ENCODE measurements around the gene SYCE1. TPM values are rescaled to one million over a fixed set of nuclear protein-coding genes. Genes with fewer than 3 reads are reported as not detected.
"Not testable (repeated sequence)": the region's sequence is repeated elsewhere in the genome, so short reads cannot be mapped to it uniquely, and the experiment has no call there.

SYCE1 gene
- total and polyA plus RNA-seq, 8 donors: 0.45 to 1.7 (median 0.50) TPM; not detected in 5

DNA sequence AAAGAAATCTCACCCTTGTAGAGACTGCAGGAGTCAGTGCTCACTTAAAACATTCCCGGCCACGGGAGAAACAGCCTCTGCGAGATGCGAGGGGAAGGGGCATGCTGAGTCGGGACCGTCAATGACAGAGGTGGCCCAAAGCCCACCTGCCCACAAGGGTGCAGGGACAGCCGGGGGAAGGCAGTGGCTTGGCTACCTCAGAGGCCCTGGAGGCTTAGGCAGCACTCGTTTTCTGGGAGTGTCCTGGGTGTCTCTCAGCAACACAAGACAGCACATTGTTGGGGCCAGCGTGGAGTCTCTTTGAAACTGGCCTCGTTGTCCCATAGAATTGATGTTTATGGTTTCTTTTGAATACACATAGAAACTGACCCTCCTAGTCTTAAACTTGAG, 25.6 kb upstream of the SYCE1 start:
- Histone ChIP-seq H3K4me1 (no peaks in the 10 kb centered on the region), H3K27ac (no peak overlapping the region), H3K27me3 (peaks cover 0 to 58% (median 6%) of the 10 kb centered on the region in 3 donors), H3K4me3 (no peak overlapping the region), H3K9me3 (no peaks in the 10 kb centered on the region), H3K36me3 (no peaks in the 10 kb centered on the region)
- intact Hi-C loops (cut with DNase I; ENCODE audit: low total_unique reads): no loop called here
- 68 to 82% (median 74%) methylated on average over 10 of the region's 10 CpGs for WGBS, 5 donors
- TF ChIP-seq EP300 (IDR thresholded peaks at IDR 0.05) (no peak), POLR2AphosphoS5 (IDR thresholded peaks at IDR 0.05) (no peak), POLR2A (IDR thresholded peaks at IDR 0.05) (no peak)
- TF ChIP-seq, protein P1, sequence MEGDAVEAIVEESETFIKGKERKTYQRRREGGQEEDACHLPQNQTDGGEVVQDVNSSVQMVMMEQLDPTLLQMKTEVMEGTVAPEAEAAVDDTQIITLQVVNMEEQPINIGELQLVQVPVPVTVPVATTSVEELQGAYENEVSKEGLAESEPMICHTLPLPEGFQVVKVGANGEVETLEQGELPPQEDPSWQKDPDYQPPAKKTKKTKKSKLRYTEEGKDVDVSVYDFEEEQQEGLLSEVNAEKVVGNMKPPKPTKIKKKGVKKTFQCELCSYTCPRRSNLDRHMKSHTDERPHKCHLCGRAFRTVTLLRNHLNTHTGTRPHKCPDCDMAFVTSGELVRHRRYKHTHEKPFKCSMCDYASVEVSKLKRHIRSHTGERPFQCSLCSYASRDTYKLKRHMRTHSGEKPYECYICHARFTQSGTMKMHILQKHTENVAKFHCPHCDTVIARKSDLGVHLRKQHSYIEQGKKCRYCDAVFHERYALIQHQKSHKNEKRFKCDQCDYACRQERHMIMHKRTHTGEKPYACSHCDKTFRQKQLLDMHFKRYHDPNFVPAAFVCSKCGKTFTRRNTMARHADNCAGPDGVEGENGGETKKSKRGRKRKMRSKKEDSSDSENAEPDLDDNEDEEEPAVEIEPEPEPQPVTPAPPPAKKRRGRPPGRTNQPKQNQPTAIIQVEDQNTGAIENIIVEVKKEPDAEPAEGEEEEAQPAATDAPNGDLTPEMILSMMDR (IDR thresholded peaks at IDR 0.05): no peak
- no peak for DNase-seq

DNA sequence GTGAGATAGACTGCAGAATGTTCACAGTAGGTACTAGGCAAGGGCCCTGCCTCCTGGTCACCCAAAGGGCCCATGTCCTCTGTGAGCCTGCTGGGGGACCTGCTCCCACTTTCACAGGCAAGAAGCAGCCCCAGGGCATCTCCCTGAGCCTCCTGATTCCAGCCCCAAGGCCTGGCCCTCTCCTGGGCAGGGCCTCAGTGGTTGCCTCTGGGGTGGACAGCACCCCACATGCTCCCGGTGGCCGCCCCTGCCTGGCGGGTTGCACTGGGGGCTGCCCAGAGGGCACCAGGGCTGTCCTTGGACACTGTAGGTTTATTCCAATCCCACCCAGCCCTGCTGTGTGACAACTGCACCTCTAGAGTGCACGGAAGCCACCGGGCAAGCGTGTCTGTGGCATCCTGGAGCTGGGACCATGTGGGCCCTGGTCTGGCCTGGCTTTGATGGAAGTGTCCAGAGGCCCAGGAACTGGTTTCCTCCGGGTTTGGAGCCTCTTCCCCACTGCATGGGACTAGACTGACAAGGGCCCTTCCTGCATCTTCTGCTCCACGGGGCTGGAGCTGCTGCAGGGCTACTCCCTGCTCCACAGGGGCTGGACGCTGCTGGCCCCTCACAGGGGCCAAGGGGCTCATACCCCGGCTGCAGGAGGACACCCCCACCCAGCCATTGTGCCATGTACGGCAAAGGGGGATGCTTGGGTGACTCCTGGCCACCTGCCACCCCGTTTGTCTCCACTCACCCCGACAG, 25.0 kb upstream of the SYCE1 start:
- Histone ChIP-seq H3K27ac (no peak overlapping the region), H3K4me3 (no peak overlapping the region), H3K4me1 (no peaks in the 10 kb centered on the region), H3K9me3 (peaks cover 0 to under 1% (median under 1%) of the 10 kb centered on the region in 4 donors), H3K36me3 (no peaks in the 10 kb centered on the region), H3K27me3 (peaks cover 0 to 58% (median 6%) of the 10 kb centered on the region in 3 donors)
- no peak for DNase-seq
- TF ChIP-seq POLR2A (IDR thresholded peaks at IDR 0.05): no peak
- TF ChIP-seq, protein P1 (IDR thresholded peaks at IDR 0.05): no peak
- TF ChIP-seq EP300 (IDR thresholded peaks at IDR 0.05): no peak
- TF ChIP-seq POLR2AphosphoS5 (IDR thresholded peaks at IDR 0.05): no peak
- WGBS, 5 donors: 66 to 83% (median 75%) methylated on average over 7 to 13 of the region's 13 CpGs
- intact Hi-C loops (cut with DNase I; ENCODE audit: low total_unique reads): no loop called here

DNA sequence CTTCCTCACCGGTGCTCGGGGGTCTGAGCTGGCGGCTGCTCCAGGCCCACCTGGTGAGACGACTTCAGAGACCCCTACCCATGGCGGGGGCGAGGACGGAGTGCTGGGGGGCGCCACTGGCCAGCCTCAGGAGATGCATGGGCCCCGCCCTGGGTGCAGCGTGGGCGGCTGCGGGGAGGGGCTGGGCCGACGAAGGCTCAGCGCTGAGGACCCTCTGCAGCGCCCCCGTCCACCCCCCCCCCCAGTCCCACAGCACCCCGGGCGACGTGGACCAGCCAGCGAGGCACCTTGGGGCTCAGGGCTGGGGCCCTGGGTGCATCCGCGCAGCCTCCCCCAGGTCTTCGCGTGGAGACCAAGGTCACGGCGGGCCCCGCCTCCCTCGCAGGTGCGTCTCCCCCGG, 11.7 kb upstream of the SYCE1 start:
- intact Hi-C loops (cut with DNase I; ENCODE audit: low total_unique reads); H3K4me3 ChIP-seq; H3K27ac ChIP-seq; H3K4me1 ChIP-seq; H3K36me3 ChIP-seq; DNase-seq: not testable (repeated sequence)
- WGBS, 5 donors: 79 to 94% (median 83%) methylated on average over 5 to 16 of the region's 31 CpGs; no CpG with 5 or more reads in 2 of the 5 donors
- Histone ChIP-seq H3K9me3 (peaks cover 6 to 25% (median 22%) of the 10 kb centered on the region in 4 donors), H3K27me3 (peaks cover 0 to 11% (median 0%) of the 10 kb centered on the region in 3 donors)

DNA sequence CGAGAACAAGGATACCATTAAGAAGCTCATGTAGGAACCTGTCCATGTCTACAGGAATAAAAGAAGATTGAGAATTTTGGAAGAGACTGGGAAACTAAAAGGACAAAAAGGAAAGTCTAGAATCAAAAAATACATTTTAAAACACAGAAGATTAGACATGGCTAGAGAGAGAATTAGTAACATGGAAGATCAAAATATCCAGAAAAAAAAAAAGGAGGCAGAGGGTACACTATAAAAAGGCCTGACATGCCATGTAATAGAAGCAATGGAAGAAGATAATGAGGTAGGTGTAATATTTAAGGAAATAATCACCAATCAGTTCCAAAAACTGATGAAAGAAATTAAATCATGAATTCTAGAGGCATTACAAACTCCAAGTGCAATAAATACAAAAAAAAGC, 8.1 kb upstream of the SYCE1 start:
- H3K27ac ChIP-seq; intact Hi-C loops (cut with DNase I; ENCODE audit: low total_unique reads); DNase-seq; H3K36me3 ChIP-seq; H3K4me3 ChIP-seq; H3K4me1 ChIP-seq; H3K27me3 ChIP-seq: not testable (repeated sequence)
- peaks cover 6 to 15% (median 12%) of the 10 kb centered on the region in 4 donors for H3K9me3 ChIP-seq
- 68 to 85% (median 76%) methylated on average over 1 of the region's 1 CpG for WGBS, 5 donors

DNA sequence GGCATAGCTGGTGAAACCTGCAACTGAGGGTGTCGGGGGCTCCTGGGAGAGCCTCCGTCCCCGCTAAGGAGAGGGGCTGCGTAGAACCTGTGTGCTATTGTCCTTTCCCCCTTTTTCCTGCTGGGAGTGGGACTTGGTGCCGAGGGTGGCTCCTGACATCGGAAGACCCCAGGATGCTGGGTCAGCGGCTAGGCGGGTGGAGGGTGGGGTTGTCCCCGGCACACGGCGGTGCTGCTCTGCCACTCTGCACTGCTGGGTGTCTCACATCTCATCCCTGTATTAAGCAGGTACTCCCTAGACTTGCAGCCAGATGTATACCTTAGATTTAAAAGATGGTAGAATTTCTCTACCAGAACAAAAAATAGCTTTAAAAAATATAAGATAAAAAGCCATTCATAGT, 6.7 kb upstream of the SYCE1 start:
- Histone ChIP-seq H3K9me3 (peaks cover 6 to 15% (median 13%) of the 10 kb centered on the region in 4 donors), H3K27me3 (peaks cover 0 to 17% (median 4%) of the 10 kb centered on the region in 3 donors)
- H3K4me1 ChIP-seq; DNase-seq; intact Hi-C loops (cut with DNase I; ENCODE audit: low total_unique reads); H3K27ac ChIP-seq; H3K36me3 ChIP-seq; H3K4me3 ChIP-seq: not testable (repeated sequence)
- WGBS, 5 donors: 87 to 96% (median 89%) methylated on average over 8 to 11 of the region's 11 CpGs

DNA sequence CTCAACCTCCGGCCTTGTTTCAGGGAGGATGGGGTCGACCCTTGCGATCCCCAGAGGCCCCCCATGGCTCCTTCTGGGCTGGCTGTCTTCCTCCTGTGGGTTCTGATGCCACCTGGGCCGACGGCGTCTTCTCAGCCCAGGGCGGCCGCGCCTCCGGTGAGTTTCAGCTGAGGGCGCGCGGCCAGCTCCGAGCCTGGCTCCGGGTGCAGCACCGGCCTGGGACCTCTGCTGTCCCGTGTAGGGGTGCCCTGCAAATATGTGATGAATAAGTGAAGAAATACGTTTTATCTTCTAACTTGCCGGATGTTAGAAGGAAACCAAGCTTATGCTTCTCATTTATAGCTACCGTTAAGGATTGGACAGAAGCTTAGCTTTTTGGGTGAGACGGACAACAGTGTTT, 4.4 kb upstream of the SYCE1 start:
- H3K27ac ChIP-seq; DNase-seq; H3K4me1 ChIP-seq; H3K36me3 ChIP-seq; H3K4me3 ChIP-seq; intact Hi-C loops (cut with DNase I; ENCODE audit: low total_unique reads): not testable (repeated sequence)
- Histone ChIP-seq H3K9me3 (peaks cover 6 to 30% (median 26%) of the 10 kb centered on the region in 4 donors), H3K27me3 (peaks cover 0 to 39% (median 9%) of the 10 kb centered on the region in 3 donors)
- WGBS, 5 donors: 39 to 73% (median 46%) methylated on average over 6 to 17 of the region's 21 CpGs; no CpG with 5 or more reads in 1 of the 5 donors

DNA sequence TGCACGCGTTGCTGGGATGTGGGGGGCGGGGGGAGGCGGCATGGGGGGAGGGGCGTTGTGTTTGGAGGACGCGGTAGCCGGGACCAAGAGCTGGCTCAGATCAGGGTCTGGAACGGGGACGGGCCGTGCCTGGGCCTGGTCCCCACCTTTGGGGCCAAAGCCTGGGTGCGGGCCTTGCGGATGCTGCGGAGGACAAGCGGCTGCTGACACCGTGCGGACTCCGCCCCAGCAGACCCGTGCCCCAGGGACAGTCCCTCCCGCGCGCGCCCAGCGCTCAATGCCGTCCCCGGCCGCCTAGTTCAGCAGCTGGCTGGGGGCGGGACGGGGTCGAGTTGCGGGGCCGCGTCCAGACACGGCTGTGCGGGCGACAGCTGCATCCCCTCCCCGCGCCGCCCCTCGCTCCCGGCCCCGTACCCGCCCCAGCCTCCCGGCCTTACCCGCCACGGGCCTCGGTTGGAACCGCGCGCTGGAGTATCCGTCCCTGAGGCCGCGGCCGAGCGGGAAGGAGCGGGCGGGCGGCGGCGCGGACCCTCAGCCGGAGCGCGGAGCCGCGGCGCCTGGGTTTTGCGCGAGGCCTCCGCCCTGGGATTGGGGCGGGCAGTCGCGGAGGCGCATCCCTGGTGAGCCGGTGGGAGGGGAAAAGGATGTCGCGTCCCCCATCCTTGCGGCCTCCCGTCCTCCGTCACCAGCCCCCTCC, 3.6 kb upstream of the SYCE1 start:
- H3K4me3 ChIP-seq; H3K27ac ChIP-seq; intact Hi-C loops (cut with DNase I; ENCODE audit: low total_unique reads); DNase-seq; H3K4me1 ChIP-seq; H3K36me3 ChIP-seq: not testable (repeated sequence)
- peaks cover 6 to 34% (median 25%) of the 10 kb centered on the region in 4 donors for H3K9me3 ChIP-seq
- 11 to 33% (median 19%) methylated on average over 7 to 16 of the region's 80 CpGs; no CpG with 5 or more reads in 2 of the 5 donors for WGBS, 5 donors
- H3K27me3 ChIP-seq: peaks cover 0 to 41% (median 9%) of the 10 kb centered on the region in 3 donors

Data from stomach (tissue), 9 donors.